IPS-15b (cell line): Measurements from ENCODE around the gene ULK4.

Experiments
- H3K27me3 ChIP-seq: one replicate; pipeline ENCODE4 v1.6.1; 2013; ENCODE audit warnings: low read length; ENCODE audit not compliant: control insufficient read depth, insufficient read depth
- H3K36me3 ChIP-seq: one replicate; pipeline ENCODE4 v1.6.1; 2013; ENCODE audit warnings: low read length; ENCODE audit not compliant: control insufficient read depth, insufficient read depth
- H3K4me1 ChIP-seq: one replicate; pipeline ENCODE4 v1.6.1; 2013; ENCODE audit warnings: mild to moderate bottlenecking, low read length; ENCODE audit not compliant: control insufficient read depth, insufficient read depth
- H3K4me3 ChIP-seq: one replicate; pipeline ENCODE4 v1.5.1; 2013; ENCODE audit warnings: low read depth, low read length
- H3K9ac ChIP-seq: one replicate; pipeline ENCODE4 v1.6.1; 2013; ENCODE audit warnings: low read depth, mild to moderate bottlenecking, low read length
- H3K9me3 ChIP-seq: one replicate; pipeline ENCODE4 v1.6.1; 2013; ENCODE audit warnings: mild to moderate bottlenecking, low read length; ENCODE audit not compliant: control insufficient read depth, insufficient read depth

The ULK4 gene

DNA sequence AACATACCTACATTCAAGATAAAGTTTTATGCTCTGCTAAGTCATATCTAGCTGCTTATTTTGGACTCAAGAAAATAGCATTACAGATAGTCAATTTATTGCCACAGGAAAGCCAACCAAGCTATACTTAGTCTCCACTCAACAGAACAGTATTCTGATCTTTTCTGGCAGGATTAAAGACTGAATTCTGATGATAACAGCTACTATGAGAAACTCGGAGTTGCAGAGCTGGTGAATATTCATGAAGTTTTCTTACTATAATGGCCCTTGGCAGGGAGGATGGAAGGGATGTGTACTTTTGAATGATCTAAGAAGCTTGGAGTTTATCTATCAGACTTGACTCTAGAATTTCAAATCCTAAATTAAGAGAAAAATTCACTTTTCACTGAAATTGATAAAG is 524.9 kb downstream of the ULK4 start:
- Histone ChIP-seq H3K27me3 (no peaks in the 10 kb centered on the region), H3K36me3 (no peaks in the 10 kb centered on the region), H3K4me3 (no peak overlapping the region), H3K9ac (no peak overlapping the region), H3K4me1 (peaks cover 10% of the 10 kb centered on the region), H3K9me3 (no peaks in the 10 kb centered on the region)

- H3K27me3 ChIP-seq = no peaks in the 10 kb centered on the region
- H3K9me3 ChIP-seq = no peaks in the 10 kb centered on the region
- H3K9ac ChIP-seq = no peak overlapping the region
- H3K4me3 ChIP-seq = no peak overlapping the region
- H3K36me3 ChIP-seq = no peaks in the 10 kb centered on the region
- H3K4me1 ChIP-seq = peaks cover 10% of the 10 kb centered on the region
These were observed 527.1 kb downstream of the ULK4 start for GRCh38 chr3:41434781-41435180.

- H3K27me3 ChIP-seq = no peaks in the 10 kb centered on the region
- H3K9me3 ChIP-seq = no peaks in the 10 kb centered on the region
- no peak overlapping the region for H3K9ac ChIP-seq
- H3K4me3 ChIP-seq = no peak overlapping the region
- no peaks in the 10 kb centered on the region for H3K36me3 ChIP-seq
- no peaks in the 10 kb centered on the region for H3K4me1 ChIP-seq
These were observed 530.5 kb downstream of the ULK4 start for GRCh38 chr3:41431386-41431785.

DNA sequence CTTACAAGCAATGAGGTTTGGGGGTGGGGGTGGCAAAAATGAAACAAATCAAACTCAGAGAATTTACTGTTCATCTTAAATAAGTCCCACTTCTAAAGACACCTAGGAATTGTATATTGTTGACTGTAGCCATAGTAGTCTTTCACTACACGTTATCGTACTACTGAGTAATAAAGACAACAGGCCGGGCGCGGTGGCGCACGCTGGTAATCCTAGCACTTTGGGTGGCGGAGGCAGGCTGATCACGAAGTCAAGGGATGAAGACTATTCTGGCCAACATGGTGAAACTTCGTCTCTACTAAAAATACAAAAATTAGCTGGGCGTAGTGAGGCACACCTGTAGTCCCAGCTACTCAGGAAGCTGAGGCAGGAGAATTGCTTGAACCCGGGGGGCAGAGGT is 531.0 kb downstream of the ULK4 start:
- Histone ChIP-seq H3K4me1 (no peaks in the 10 kb centered on the region), H3K36me3 (no peaks in the 10 kb centered on the region), H3K9ac (no peak overlapping the region), H3K9me3 (no peaks in the 10 kb centered on the region), H3K4me3 (no peak overlapping the region), H3K27me3 (no peaks in the 10 kb centered on the region)

DNA sequence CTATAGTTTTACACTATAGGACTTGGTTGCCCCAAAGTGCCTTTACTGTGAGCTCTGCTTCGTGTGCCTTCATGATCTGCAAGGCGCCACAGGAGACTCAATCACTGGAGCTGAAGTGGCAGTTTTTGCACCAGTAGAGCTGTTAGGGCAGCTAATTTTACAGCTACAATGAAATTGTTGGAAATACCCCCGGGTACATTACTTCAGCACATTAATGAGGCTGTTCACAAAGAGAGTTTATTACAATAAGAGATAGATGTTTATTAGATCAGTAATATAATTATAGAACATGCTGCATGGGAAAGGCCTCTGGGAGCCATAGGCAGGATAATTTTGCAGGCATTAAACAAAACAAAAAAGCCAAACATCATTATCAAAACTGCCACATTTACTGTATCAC is 531.5 kb downstream of the ULK4 start:
- H3K4me1 ChIP-seq = no peaks in the 10 kb centered on the region
- no peak overlapping the region for H3K9ac ChIP-seq
- no peaks in the 10 kb centered on the region for H3K27me3 ChIP-seq
- no peak overlapping the region for H3K4me3 ChIP-seq
- no peaks in the 10 kb centered on the region for H3K36me3 ChIP-seq
- H3K9me3 ChIP-seq = no peaks in the 10 kb centered on the region

DNA sequence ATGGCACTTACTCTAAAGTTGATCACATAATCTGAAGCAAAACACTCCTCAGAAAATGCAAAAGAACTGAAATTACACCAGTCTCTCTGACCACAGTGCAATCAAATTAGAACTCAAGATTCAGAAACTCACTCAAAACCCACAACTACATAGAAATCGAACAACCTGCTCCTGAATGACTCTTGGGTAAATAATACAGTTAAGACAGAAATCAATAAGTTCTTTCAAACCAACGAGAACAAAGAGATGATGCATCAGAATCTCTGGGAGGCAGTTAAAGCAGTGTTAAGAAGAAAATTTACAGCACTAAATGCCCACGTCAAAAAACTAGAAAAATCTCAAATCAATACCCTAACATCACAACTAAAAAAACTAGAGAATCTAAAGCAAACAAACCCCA is 535.4 kb downstream of the ULK4 start:
- Histone ChIP-seq H3K4me1 (no peaks in the 10 kb centered on the region), H3K9ac (no peak overlapping the region), H3K4me3 (no peak overlapping the region), H3K27me3 (no peaks in the 10 kb centered on the region), H3K9me3 (no peaks in the 10 kb centered on the region), H3K36me3 (no peaks in the 10 kb centered on the region)

- no peaks in the 10 kb centered on the region for H3K27me3 ChIP-seq
These were observed 537.2 kb downstream of the ULK4 start for GRCh38 chr3:41424543-41425300.

DNA sequence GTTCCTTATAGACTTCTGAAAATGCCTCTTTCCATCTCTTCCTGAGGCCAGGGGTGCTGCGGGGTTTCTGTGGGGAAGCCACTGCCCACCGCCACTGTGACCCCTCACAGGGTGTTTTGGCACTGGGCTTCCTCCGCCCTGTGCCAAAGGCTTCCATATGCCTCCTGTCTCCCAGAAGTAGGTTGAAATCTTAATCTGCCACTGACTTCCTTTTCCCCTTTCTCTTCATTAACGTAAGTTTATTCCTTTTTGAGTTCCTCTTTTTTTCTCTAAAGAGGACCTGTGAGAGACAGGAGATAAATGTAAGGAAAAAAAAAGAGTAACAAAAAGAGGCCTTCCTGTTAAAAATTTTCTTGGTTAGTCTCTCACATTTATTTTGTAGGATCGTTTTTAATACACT is 542.1 kb downstream of the ULK4 start:
- H3K27me3 ChIP-seq = no peaks in the 10 kb centered on the region
- H3K9ac ChIP-seq = no peak overlapping the region
- H3K4me1 ChIP-seq = peaks cover 4% of the 10 kb centered on the region
- H3K36me3 ChIP-seq = no peaks in the 10 kb centered on the region
- H3K4me3 ChIP-seq = no peak overlapping the region
- no peaks in the 10 kb centered on the region for H3K9me3 ChIP-seq

More at GRCh38 chr3:41424543-41425300, 537.2 kb downstream of the ULK4 start:
- H3K4me1 ChIP-seq = peaks cover 1% of the 10 kb centered on the region
- H3K36me3 ChIP-seq = no peaks in the 10 kb centered on the region
- no peak overlapping the region for H3K9ac ChIP-seq
- no peaks in the 10 kb centered on the region for H3K9me3 ChIP-seq
- no peak overlapping the region for H3K4me3 ChIP-seq

GRCh38 chr3:41418961-41419691 is 542.8 kb downstream of the ULK4 start:
- H3K4me3 ChIP-seq = no peak overlapping the region
- H3K27me3 ChIP-seq = no peaks in the 10 kb centered on the region
- peaks cover 4% of the 10 kb centered on the region for H3K4me1 ChIP-seq
- H3K9ac ChIP-seq = no peak overlapping the region
- H3K36me3 ChIP-seq = no peaks in the 10 kb centered on the region
- H3K9me3 ChIP-seq = no peaks in the 10 kb centered on the region

- Histone ChIP-seq H3K27me3 (no peaks in the 10 kb centered on the region), H3K4me1 (peaks cover 4% of the 10 kb centered on the region), H3K9me3 (no peaks in the 10 kb centered on the region), H3K4me3 (no peak overlapping the region), H3K36me3 (no peaks in the 10 kb centered on the region), H3K9ac (no peak overlapping the region)
These were observed 544.3 kb downstream of the ULK4 start for GRCh38 chr3:41417574-41417973.

DNA sequence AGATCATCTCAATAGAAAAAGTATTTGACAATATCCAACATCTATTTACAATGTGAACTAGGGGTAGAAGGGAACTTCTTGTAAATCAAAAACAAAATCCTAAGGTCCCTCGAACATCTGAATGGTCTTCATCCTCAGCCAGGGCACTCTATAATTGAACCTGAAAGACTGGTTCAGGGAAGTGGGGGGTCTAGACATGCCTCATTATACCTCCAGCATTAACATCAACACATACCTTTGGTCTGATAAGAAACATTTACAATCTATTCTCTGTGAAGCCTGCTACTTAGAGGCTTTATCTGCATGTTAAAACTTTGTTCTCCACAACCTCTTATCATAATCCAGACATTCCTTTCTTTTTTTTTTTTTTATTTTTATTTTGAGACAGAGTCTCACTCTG is 550.8 kb downstream of the ULK4 start:
- Histone ChIP-seq H3K9ac (no peak overlapping the region), H3K4me3 (no peak overlapping the region), H3K9me3 (no peaks in the 10 kb centered on the region), H3K4me1 (no peaks in the 10 kb centered on the region), H3K36me3 (no peaks in the 10 kb centered on the region), H3K27me3 (no peaks in the 10 kb centered on the region)

- Histone ChIP-seq H3K9ac (no peak overlapping the region), H3K9me3 (no peaks in the 10 kb centered on the region), H3K27me3 (no peaks in the 10 kb centered on the region), H3K4me1 (no peaks in the 10 kb centered on the region), H3K36me3 (no peaks in the 10 kb centered on the region), H3K4me3 (no peak overlapping the region)
These were observed 556.4 kb downstream of the ULK4 start for GRCh38 chr3:41405466-41405865.
